Activated B cell treated with CpG ODN at 0.5 μM for 24 hours (primary cell): Measurements from ENCODE around the gene NCBP3. TPM values are rescaled to one million over a fixed set of nuclear protein-coding genes. Genes with fewer than 3 reads are reported as not detected.

Source experiments
- ATAC-seq: fragments of 200-7000 bp; cut with Tn5 transposase; one replicate; pipeline ENCODE4 v1.10.0; 2021; ENCODE audit warnings: low read depth, mild to moderate bottlenecking, moderate library complexity
- CTCF ChIA-PET: fragments of 350-600 bp; sonication (Branson Sonifier 250); formaldehyde crosslinking; loops from one replicate; lab custom pipeline; 2021; ENCODE audit warnings: antibody characterized with exemption; lab: Charles Lee
- POLR2A ChIA-PET: fragments of 350-600 bp; sonication (Branson Sonifier 250); formaldehyde crosslinking; loops from one replicate; lab custom pipeline; 2021; ENCODE audit warnings: antibody characterized with exemption; lab: Charles Lee
- DNase-seq: peaks from one replicate; pipeline ENCODE4 v3.0.0; 2022
- H3K27ac Mint-ChIP-seq: one replicate; pipeline ENCODE4 v1.8.0; 2020; ENCODE audit warnings: mixed read lengths
- H3K27me3 Mint-ChIP-seq: one replicate; pipeline ENCODE4 v1.8.0; 2021; ENCODE audit warnings: mixed read lengths
- H3K36me3 Mint-ChIP-seq: one replicate; pipeline ENCODE4 v1.8.0; 2021; ENCODE audit warnings: low read depth, mixed read lengths
- H3K4me1 Mint-ChIP-seq: one replicate; pipeline ENCODE4 v1.8.0; 2021; ENCODE audit warnings: mixed read lengths
- H3K4me3 Mint-ChIP-seq: one replicate; pipeline ENCODE4 v1.8.0; 2020; ENCODE audit warnings: mild to moderate bottlenecking, mixed read lengths
- H3K9me3 Mint-ChIP-seq: one replicate; pipeline ENCODE4 v1.8.0; 2020; ENCODE audit warnings: mixed read lengths
- CTCF ChIP-seq: fragments of 200-600 bp; IDR thresholded peaks from one replicate; pipeline ENCODE4 v1.8.0; 2022; ENCODE audit warnings: antibody characterized with exemption, mild to moderate bottlenecking
- intact Hi-C: fragments of 100-400 bp; cut with micrococcal nuclease; formaldehyde crosslinking; loops from one replicate; pipeline ENCODE4 v1.15.1; 2024
- total RNA-seq: library from RNA; stranded (reverse); gene quantifications from 2 replicates; pipeline ENCODE4 v1.2.3, GENCODE V29; 2022

Gene NCBP3
- total RNA-seq, 1 donor from 2014 or later, result 49.5 TPM

GRCh38 chr17:3773966-3774365 lies 72.1 kb downstream of the NCBP3 start:
- H3K4me1 Mint-ChIP-seq, result peaks cover 17% of the 10 kb centered on the region
- TF ChIP-seq CTCF, result no peak
- no peaks in the 10 kb centered on the region for H3K36me3 Mint-ChIP-seq
- intact Hi-C loops, result no loop called here
- no peaks in the 10 kb centered on the region for H3K9me3 Mint-ChIP-seq
- H3K4me3 Mint-ChIP-seq, result no peak overlapping the region
- no peaks in the 10 kb centered on the region for H3K27me3 Mint-ChIP-seq
- H3K27ac Mint-ChIP-seq, result no peak overlapping the region
- ChIA-PET CTCF (no interaction called here), POLR2A (no interaction called here)
- no peak for DNase-seq
- no peak for ATAC-seq

- H3K4me3 Mint-ChIP-seq, result no peak overlapping the region
- no peaks in the 10 kb centered on the region for H3K36me3 Mint-ChIP-seq
- POLR2A ChIA-PET, result no interaction called here
- peaks cover 17% of the 10 kb centered on the region for H3K4me1 Mint-ChIP-seq
- no peaks in the 10 kb centered on the region for H3K9me3 Mint-ChIP-seq
- ATAC-seq, result no peak
- TF ChIP-seq CTCF, result no peak
- H3K27me3 Mint-ChIP-seq, result no peaks in the 10 kb centered on the region
- CTCF ChIA-PET, result interaction anchor here (0.6 kb wide), 1 partner anchor 75 kb away, joined by 4 read pairs; no protein-coding TSS in a partner anchor
- intact Hi-C loops, result no loop called here
- no peak overlapping the region for H3K27ac Mint-ChIP-seq
- no peak for DNase-seq
These were observed 72.5 kb downstream of the NCBP3 start for GRCh38 chr17:3773511-3773910.

- no peak for DNase-seq
- Mint-ChIP-seq H3K27me3 (no peaks in the 10 kb centered on the region), H3K4me3 (no peak overlapping the region), H3K36me3 (no peaks in the 10 kb centered on the region), H3K9me3 (no peaks in the 10 kb centered on the region), H3K27ac (no peak overlapping the region), H3K4me1 (peaks cover 17% of the 10 kb centered on the region)
- no peak for ATAC-seq
- TF ChIP-seq CTCF, result no peak
- CTCF ChIA-PET, result interaction anchor here (0.7 to 2.2 kb wide), 2 partner anchors 35 to 73 kb away, joined by 3 to 6 read pairs; partner anchors contain the start of gene NCBP3
- POLR2A ChIA-PET, result no interaction called here
- intact Hi-C loops, result no loop called here
These were observed 73.3 kb downstream of the NCBP3 start for GRCh38 chr17:3772764-3773163.

- intact Hi-C loops, result loop anchor here (2.0 kb wide), 1 partner anchor 52 kb away; no protein-coding TSS in a partner anchor
- Mint-ChIP-seq H3K9me3 (no peaks in the 10 kb centered on the region), H3K27ac (peak overlapping the region; percentile 73), H3K4me1 (peaks cover 17% of the 10 kb centered on the region), H3K4me3 (no peak overlapping the region), H3K36me3 (no peaks in the 10 kb centered on the region), H3K27me3 (no peaks in the 10 kb centered on the region)
- POLR2A ChIA-PET, result interaction anchor here (0.7 kb wide), 2 partner anchors 18 to 703 kb away, joined by 3 to 5 read pairs; no protein-coding TSS in a partner anchor
- DNase-seq (no peak), ATAC-seq (no peak)
- no peak for TF ChIP-seq CTCF
- CTCF ChIA-PET, result interaction anchor here (2.2 kb wide), 1 partner anchor 33 kb away, joined by 6 read pairs; no protein-coding TSS in a partner anchor
These were observed 74.9 kb downstream of the NCBP3 start for GRCh38 chr17:3771140-3771539.

GRCh38 chr17:3770466-3770865 lies 75.6 kb downstream of the NCBP3 start:
- peaks cover 20% of the 10 kb centered on the region for H3K4me1 Mint-ChIP-seq
- peak overlapping the region; percentile 73 for H3K27ac Mint-ChIP-seq
- H3K9me3 Mint-ChIP-seq, result no peaks in the 10 kb centered on the region
- DNase-seq (peak; percentile 28), ATAC-seq (peak; percentile 82)
- no peak for TF ChIP-seq CTCF
- no peaks in the 10 kb centered on the region for H3K36me3 Mint-ChIP-seq
- H3K27me3 Mint-ChIP-seq, result no peaks in the 10 kb centered on the region
- intact Hi-C loops, result loop anchor here (2.0 kb wide), 1 partner anchor 52 kb away; no protein-coding TSS in a partner anchor
- CTCF ChIA-PET, result interaction anchor here (1.5 kb wide), 1 partner anchor 57 kb away, joined by 5 read pairs; no protein-coding TSS in a partner anchor
- no peak overlapping the region for H3K4me3 Mint-ChIP-seq
- POLR2A ChIA-PET, result interaction anchor here (0.7 to 1.1 kb wide), 3 partner anchors 60 to 76 kb away, joined by 3 to 4 read pairs (median 3); no protein-coding TSS in a partner anchor
